SU-DHL-6 (cell line): Measurements from ENCODE around the gene NCAPH2.

Experiments
- H2AFZ ChIP-seq: fragments of 200-600 bp; sonication (generic); 2 replicates; pipeline ENCODE4 v1.6.1; 2014; ENCODE audit warnings: low read depth, mild to moderate bottlenecking, moderate library complexity, mixed read lengths, antibody characterized with exemption, low read length; ENCODE audit not compliant: severe bottlenecking
- H3F3A ChIP-seq: fragments of 200-600 bp; shearing (Covaris generic); 2 replicates; pipeline ENCODE4 v1.6.0; 2016; ENCODE audit warnings: antibody characterized with exemption, mild to moderate bottlenecking; ENCODE audit not compliant: insufficient read depth
- H3K27ac ChIP-seq: fragments of 200-600 bp; sonication (generic); 2 replicates; pipeline ENCODE4 v1.5.1; 2016; ENCODE audit warnings: low read depth, mild to moderate bottlenecking, low read length, moderate library complexity, mixed read lengths
- H3K27me3 ChIP-seq: fragments of 200-600 bp; sonication (generic), shearing (Covaris generic); 2 replicates; pipeline ENCODE4 v1.6.0; 2014; ENCODE audit warnings: mild to moderate bottlenecking, low read length
- H3K36me3 ChIP-seq: fragments of 200-600 bp; sonication (generic); 2 replicates; pipeline ENCODE4 v1.6.1; 2014; ENCODE audit warnings: mild to moderate bottlenecking, low read length, mixed read lengths
- H3K4me2 ChIP-seq: fragments of 300-600, 200-600 bp; shearing (Covaris generic), sonication (generic); 2 replicates; pipeline ENCODE4 v1.6.0; 2014; ENCODE audit warnings: low read length, low read depth, mild to moderate bottlenecking; ENCODE audit not compliant: poor library complexity, severe bottlenecking
- H3K4me3 ChIP-seq: fragments of 200-600 bp; sonication (generic); 2 replicates; pipeline ENCODE4 v1.5.1; 2014; ENCODE audit warnings: antibody characterized with exemption, low read length, mild to moderate bottlenecking, mixed read lengths; ENCODE audit not compliant: insufficient read depth, poor library complexity, severe bottlenecking
- H3K79me2 ChIP-seq: fragments of 200-600 bp; sonication (generic); 2 replicates; pipeline ENCODE4 v1.6.1; 2014; ENCODE audit warnings: mild to moderate bottlenecking, low read length, moderate library complexity; ENCODE audit not compliant: insufficient read depth
- H3K9ac ChIP-seq: fragments of 200-600 bp; sonication (generic); 2 replicates; pipeline ENCODE4 v1.7.0; 2014; ENCODE audit warnings: mild to moderate bottlenecking, low read length
- H3K9me2 ChIP-seq: fragments of 200-600 bp; sonication (generic); replicated peaks from 2 replicates; pipeline ENCODE4 v1.6.1; 2014; ENCODE audit warnings: low read length; ENCODE audit not compliant: insufficient read depth
- H3K9me3 ChIP-seq: fragments of 200-600 bp; sonication (generic); 2 replicates; pipeline ENCODE4 v1.6.1; 2014; ENCODE audit warnings: low read length, mixed read lengths; ENCODE audit not compliant: insufficient read depth
- H4K20me1 ChIP-seq: fragments of 200-600 bp; sonication (generic); 2 replicates; pipeline ENCODE4 v1.6.1; 2014; ENCODE audit warnings: low read depth, mild to moderate bottlenecking, antibody characterized with exemption, low read length, moderate library complexity, mixed read lengths
- CTCF ChIP-seq: fragments of 200-600 bp; sonication (generic); IDR thresholded peaks from one replicate; pipeline ENCODE4 v1.5.1; 2017; ENCODE audit warnings: antibody characterized with exemption, mild to moderate bottlenecking, low read length, moderate library complexity; ENCODE audit not compliant: insufficient read depth, poor library complexity, severe bottlenecking
- EZH2phosphoT487 ChIP-seq: fragments of 200-600 bp; sonication (generic), shearing (Covaris generic); conservative IDR thresholded peaks from 2 replicates; pipeline ENCODE4 v1.6.1; 2018; ENCODE audit warnings: mild to moderate bottlenecking, antibody characterized with exemption, low read length, moderate library complexity, mixed read lengths

NCAPH2 gene

GRCh38 chr22:50502628-50503474, 5.2 kb upstream of the NCAPH2 start:
- Histone ChIP-seq H4K20me1 (no peaks in the 10 kb centered on the region), H3K36me3 (no peaks in the 10 kb centered on the region), H3K9me3 (no peaks in the 10 kb centered on the region), H2AFZ (no peak overlapping the region), H3K27ac (no peak overlapping the region), H3F3A (no peaks in the 10 kb centered on the region), H3K4me3 (no peak overlapping the region), H3K27me3 (no peaks in the 10 kb centered on the region), H3K4me2 (no peak overlapping the region), H3K79me2 (peaks cover 6% of the 10 kb centered on the region; the same call in 1 of the 2 replicates), H3K9ac (no peak overlapping the region), H3K9me2 (no peaks in the 10 kb centered on the region)
- TF ChIP-seq EZH2phosphoT487 (no peak), CTCF (no peak)

- Histone ChIP-seq H3K9me2 (no peaks in the 10 kb centered on the region), H2AFZ (no peak overlapping the region), H3K36me3 (no peaks in the 10 kb centered on the region), H3K27me3 (no peaks in the 10 kb centered on the region), H3K79me2 (peaks cover 9% of the 10 kb centered on the region), H3K4me2 (no peak overlapping the region), H3K9ac (no peak overlapping the region), H3K4me3 (no peak overlapping the region), H4K20me1 (no peaks in the 10 kb centered on the region), H3K9me3 (no peaks in the 10 kb centered on the region), H3K27ac (no peak overlapping the region), H3F3A (peaks cover 1% of the 10 kb centered on the region)
- TF ChIP-seq EZH2phosphoT487 (no peak), CTCF (no peak)
Measured at GRCh38 chr22:50503475-50504145, 4.4 kb upstream of the NCAPH2 start.

- H3K27ac ChIP-seq, result no peak overlapping the region
- no peaks in the 10 kb centered on the region for H3K9me2 ChIP-seq
- H3F3A ChIP-seq, result peaks cover 9% of the 10 kb centered on the region
- no peak overlapping the region for H3K4me2 ChIP-seq
- no peaks in the 10 kb centered on the region for H3K27me3 ChIP-seq
- H2AFZ ChIP-seq, result no peak overlapping the region
- H3K79me2 ChIP-seq, result peaks cover 19% of the 10 kb centered on the region
- no peaks in the 10 kb centered on the region for H4K20me1 ChIP-seq
- H3K4me3 ChIP-seq, result no peak overlapping the region
- H3K36me3 ChIP-seq, result no peaks in the 10 kb centered on the region
- no peak overlapping the region for H3K9ac ChIP-seq
- TF ChIP-seq EZH2phosphoT487, result no peak
- no peak for TF ChIP-seq CTCF
- no peaks in the 10 kb centered on the region for H3K9me3 ChIP-seq
Measured at GRCh38 chr22:50504369-50505211, 3.4 kb upstream of the NCAPH2 start.
